Neural progenitor cell (in vitro differentiated cells): ENCODE data around the gene PDE9A. TPM values are rescaled to one million over a fixed set of nuclear protein-coding genes. Genes with fewer than 3 reads are reported as not detected.
A peak's percentile ranks its signal among the peaks of the same experiment; 100 is the strongest.

ENCODE experiments used
- DNase-seq: peaks from one replicate; pipeline ENCODE4 v3.0.0-alpha.2; 2016; ENCODE audit warnings: low spot score
- H2AFZ ChIP-seq: fragments of 200-600 bp; sonication (generic); replicated peaks from 2 replicates; pipeline ENCODE4 v1.6.1; 2016; ENCODE audit warnings: antibody characterized with exemption
- H3F3A ChIP-seq: fragments of 200-600 bp; sonication (generic); 2 replicates; pipeline ENCODE4 v1.6.1; 2016; ENCODE audit warnings: antibody characterized with exemption, low read depth
- H3K27ac ChIP-seq: fragments of 200-600 bp; sonication (generic); 2 replicates; pipeline ENCODE4 v1.5.1; 2016; ENCODE audit warnings: mild to moderate bottlenecking
- H3K27me3 ChIP-seq: fragments of 200-600 bp; sonication (generic); 2 replicates; pipeline ENCODE4 v1.6.1; 2016; ENCODE audit warnings: mild to moderate bottlenecking, moderate library complexity
- H3K36me3 ChIP-seq: fragments of 200-600 bp; sonication (generic); 2 replicates; pipeline ENCODE4 v1.5.1; 2016
- H3K4me1 ChIP-seq: fragments of 200-600 bp; sonication (generic); 2 replicates; pipeline ENCODE4 v1.6.1; 2016; ENCODE audit warnings: mixed run types
- H3K4me2 ChIP-seq: fragments of 200-600 bp; sonication (generic); 2 replicates; pipeline ENCODE4 v1.6.1; 2016
- H3K4me3 ChIP-seq: fragments of 200-600 bp; sonication (generic); 2 replicates; pipeline ENCODE4 v1.5.1; 2016
- H3K79me2 ChIP-seq: fragments of 200-600 bp; sonication (generic); 2 replicates; pipeline ENCODE4 v1.6.1; 2016; ENCODE audit warnings: low read depth
- H3K9ac ChIP-seq: fragments of 200-600 bp; sonication (generic); 2 replicates; pipeline ENCODE4 v1.6.1; 2016
- H3K9me3 ChIP-seq: fragments of 200-600 bp; sonication (generic); 2 replicates; pipeline ENCODE4 v1.5.1; 2016; ENCODE audit warnings: low read depth
- H4K20me1 ChIP-seq: fragments of 200-600 bp; sonication (generic); 2 replicates; pipeline ENCODE4 v1.6.1; 2016; ENCODE audit warnings: low read depth
- H3K27ac Mint-ChIP-seq: 3 replicates; pipeline ENCODE4 v1.8.0; 2021; ENCODE audit warnings: mixed read lengths
- H3K27me3 Mint-ChIP-seq: 2 replicates; pipeline ENCODE4 v1.8.0; 2022; ENCODE audit warnings: low read depth, mild to moderate bottlenecking, inconsistent platforms, moderate library complexity, mixed read lengths; ENCODE audit not compliant: insufficient read depth
- H3K36me3 Mint-ChIP-seq: 3 replicates; pipeline ENCODE4 v1.8.0; 2021; ENCODE audit warnings: mixed read lengths
- H3K4me1 Mint-ChIP-seq: 3 replicates; pipeline ENCODE4 v1.8.0; 2021; ENCODE audit warnings: mixed read lengths
- H3K4me3 Mint-ChIP-seq: 3 replicates; pipeline ENCODE4 v1.8.0; 2021; ENCODE audit warnings: mild to moderate bottlenecking, moderate library complexity, mixed read lengths
- H3K9me3 Mint-ChIP-seq: 3 replicates; pipeline ENCODE4 v1.8.0; 2020; ENCODE audit warnings: mixed read lengths
- CTCF ChIP-seq: fragments of 200-600 bp; sonication (generic); IDR thresholded peaks from 2 replicates; pipeline ENCODE4 v1.5.1; 2017; ENCODE audit warnings: antibody characterized with exemption, mild to moderate bottlenecking
- EZH2 ChIP-seq: fragments of 200-600 bp; sonication (generic); IDR thresholded peaks from 2 replicates; pipeline ENCODE4 v1.6.1; 2017; ENCODE audit warnings: antibody characterized with exemption, mild to moderate bottlenecking, moderate library complexity
- EZH2phosphoT487 ChIP-seq: fragments of 200-600 bp; sonication (generic); IDR thresholded peaks from 2 replicates; pipeline ENCODE4 v1.6.1; 2017; ENCODE audit warnings: antibody characterized with exemption
- total RNA-seq: library from RNA; depleted of rRNA; stranded (reverse); fragments of >200 nt; gene quantifications from 2 replicates; pipeline ENCODE4 v1.2.3, GENCODE V29; 2015; ENCODE audit warnings: low replicate concordance

PDE9A gene
- total RNA-seq, 1 donor from 2014 or later, result 41.0 TPM

- H3K4me3 ChIP-seq, result no peak overlapping the region
- no peaks in the 10 kb centered on the region for H3K79me2 ChIP-seq
- H3K27ac Mint-ChIP-seq, result peak overlapping the region; percentile 63
- peaks cover 12% of the 10 kb centered on the region for H3K36me3 Mint-ChIP-seq
- peaks cover 9% of the 10 kb centered on the region for H3K9me3 Mint-ChIP-seq
- TF ChIP-seq EZH2, result no peak
- TF ChIP-seq EZH2phosphoT487, result no peak
- TF ChIP-seq CTCF, result no peak
- peaks cover 4% of the 10 kb centered on the region for H3K27me3 Mint-ChIP-seq
- H3K36me3 ChIP-seq, result no peaks in the 10 kb centered on the region
- no peaks in the 10 kb centered on the region for H3K4me1 ChIP-seq
- no peak overlapping the region for H3K4me3 Mint-ChIP-seq
- no peak overlapping the region for H3K9ac ChIP-seq
- H3K4me2 ChIP-seq, result no peak overlapping the region
- no peak overlapping the region for H2AFZ ChIP-seq
- no peaks in the 10 kb centered on the region for H3K9me3 ChIP-seq
- DNase-seq, result no peak
- H4K20me1 ChIP-seq, result peaks cover 40% of the 10 kb centered on the region
- no peaks in the 10 kb centered on the region for H3K27me3 ChIP-seq
- no peaks in the 10 kb centered on the region for H3F3A ChIP-seq
- H3K27ac ChIP-seq, result no peak overlapping the region
- H3K4me1 Mint-ChIP-seq, result peaks cover 25% of the 10 kb centered on the region
Measured at GRCh38 chr21:42684109-42684916, 30.9 kb downstream of the PDE9A start.

GRCh38 chr21:42685036-42685435, 31.6 kb downstream of the PDE9A start:
- no peaks in the 10 kb centered on the region for H3K36me3 ChIP-seq
- H3K79me2 ChIP-seq, result no peaks in the 10 kb centered on the region
- peaks cover 20% of the 10 kb centered on the region for H3K4me1 Mint-ChIP-seq
- no peaks in the 10 kb centered on the region for H3F3A ChIP-seq
- H3K4me3 Mint-ChIP-seq, result no peak overlapping the region
- H3K4me3 ChIP-seq, result no peak overlapping the region
- H3K27ac ChIP-seq, result no peak overlapping the region
- H2AFZ ChIP-seq, result no peak overlapping the region
- no peak overlapping the region for H3K4me2 ChIP-seq
- no peaks in the 10 kb centered on the region for H3K27me3 Mint-ChIP-seq
- DNase-seq, result no peak
- H3K9me3 Mint-ChIP-seq, result peaks cover 9% of the 10 kb centered on the region
- H3K9me3 ChIP-seq, result no peaks in the 10 kb centered on the region
- peaks cover 9% of the 10 kb centered on the region for H3K36me3 Mint-ChIP-seq
- no peak for TF ChIP-seq EZH2phosphoT487
- no peak for TF ChIP-seq EZH2
- TF ChIP-seq CTCF, result no peak
- H3K27ac Mint-ChIP-seq, result no peak overlapping the region
- no peaks in the 10 kb centered on the region for H3K4me1 ChIP-seq
- no peaks in the 10 kb centered on the region for H3K27me3 ChIP-seq
- H4K20me1 ChIP-seq, result peaks cover 35% of the 10 kb centered on the region
- no peak overlapping the region for H3K9ac ChIP-seq

- Histone ChIP-seq H3K9ac (no peak overlapping the region), H3K79me2 (no peaks in the 10 kb centered on the region), H3K27me3 (no peaks in the 10 kb centered on the region), H3F3A (no peaks in the 10 kb centered on the region), H4K20me1 (peaks cover 25% of the 10 kb centered on the region), H3K4me3 (no peak overlapping the region), H2AFZ (no peak overlapping the region), H3K4me1 (no peaks in the 10 kb centered on the region), H3K36me3 (no peaks in the 10 kb centered on the region), H3K9me3 (no peaks in the 10 kb centered on the region), H3K27ac (no peak overlapping the region), H3K4me2 (no peak overlapping the region)
- Mint-ChIP-seq H3K36me3 (peaks cover 9% of the 10 kb centered on the region), H3K4me3 (no peak overlapping the region), H3K9me3 (peaks cover 9% of the 10 kb centered on the region), H3K4me1 (peaks cover 16% of the 10 kb centered on the region), H3K27ac (no peak overlapping the region), H3K27me3 (no peaks in the 10 kb centered on the region)
- no peak for TF ChIP-seq EZH2phosphoT487
- no peak for TF ChIP-seq CTCF
- TF ChIP-seq EZH2, result no peak
- DNase-seq, result no peak
Measured at GRCh38 chr21:42685954-42686500, 32.6 kb downstream of the PDE9A start.
